ENCODE data around the gene CCL26.
"Not testable (repeated sequence)": the region's sequence is repeated elsewhere in the genome, so short reads cannot be mapped to it uniquely, and the experiment has no call there.

CCL26 gene

DNA sequence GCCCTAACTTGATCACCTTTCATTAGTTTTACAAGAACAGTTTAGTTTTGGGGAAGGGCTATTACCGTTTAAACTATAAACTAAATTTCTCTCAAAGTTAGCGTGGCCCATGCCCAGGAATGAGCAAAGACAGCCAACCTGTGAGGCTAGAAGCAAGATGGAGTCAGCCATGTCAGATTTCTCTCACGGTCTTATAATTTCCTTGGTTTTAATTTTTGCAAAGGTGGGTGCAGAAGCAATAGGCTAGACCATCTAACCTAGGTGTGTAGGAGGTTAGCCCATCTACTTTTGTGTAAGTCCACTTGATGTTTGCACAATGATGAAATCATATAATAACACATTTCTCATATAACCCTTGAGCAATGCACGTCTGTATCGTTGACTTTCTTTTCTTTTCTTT, 32.7 kb upstream of the CCL26 start:
- peaks cover 4% of the 10 kb centered on the region for H3K9me3 Mint-ChIP-seq
- no peaks in the 10 kb centered on the region for H3K27me3 Mint-ChIP-seq
- H3K36me3 Mint-ChIP-seq, result peaks cover 5% of the 10 kb centered on the region
- no peak overlapping the region for H3K27ac Mint-ChIP-seq
- no peak overlapping the region for H3K4me3 Mint-ChIP-seq
- no peaks in the 10 kb centered on the region for H3K4me1 Mint-ChIP-seq

- Mint-ChIP-seq H3K27me3 (no peaks in the 10 kb centered on the region), H3K27ac (no peak overlapping the region), H3K4me3 (no peak overlapping the region), H3K4me1 (no peaks in the 10 kb centered on the region), H3K9me3 (peaks cover 4% of the 10 kb centered on the region), H3K36me3 (peaks cover 5% of the 10 kb centered on the region)
Observed at GRCh38 chr7:75804004-75804403, 32.0 kb upstream of the CCL26 start.

DNA sequence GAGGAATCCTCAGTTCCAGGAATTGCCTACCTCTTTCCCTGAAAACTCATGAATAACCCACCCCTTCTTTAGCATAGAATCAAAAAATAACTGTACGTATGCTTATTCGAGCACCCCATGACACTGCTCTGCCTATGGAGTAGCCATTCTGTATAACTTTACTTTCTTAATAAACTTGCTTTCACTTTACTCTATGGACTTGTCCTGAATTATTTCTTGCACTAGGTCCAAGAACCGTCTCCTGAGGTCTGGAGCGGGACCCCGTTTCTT, 30.5 kb upstream of the CCL26 start:
- Mint-ChIP-seq H3K4me3 (no peak overlapping the region), H3K36me3 (peaks cover 5% of the 10 kb centered on the region), H3K27me3 (no peaks in the 10 kb centered on the region), H3K4me1 (no peaks in the 10 kb centered on the region), H3K27ac (no peak overlapping the region), H3K9me3 (peaks cover 4% of the 10 kb centered on the region)

GRCh38 chr7:75798770-75799169, 26.8 kb upstream of the CCL26 start:
- Mint-ChIP-seq H3K27ac (no peak overlapping the region), H3K4me1 (no peaks in the 10 kb centered on the region)

DNA sequence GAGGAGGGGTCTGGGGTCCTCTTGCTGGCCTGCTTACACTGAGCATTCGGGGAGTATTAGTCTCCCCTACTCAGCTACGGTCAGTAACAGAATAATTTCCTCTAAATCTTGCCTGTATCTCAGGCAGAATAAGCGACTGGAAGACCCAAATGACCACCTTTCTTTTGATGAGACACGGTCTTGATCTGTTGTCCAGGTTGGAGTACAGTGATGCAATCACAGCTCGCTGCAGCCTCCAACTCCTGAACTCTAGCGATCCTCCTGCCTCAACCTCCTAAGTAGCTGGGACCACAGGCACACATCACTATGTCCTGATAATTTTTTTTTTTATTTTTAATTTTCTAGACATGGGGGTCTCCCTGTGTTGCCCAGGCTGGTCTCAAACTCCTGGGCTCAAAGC, 24.4 kb upstream of the CCL26 start:
- H3K27me3 Mint-ChIP-seq, result peaks cover 2% of the 10 kb centered on the region
- H3K27ac Mint-ChIP-seq, result no peak overlapping the region
- no peaks in the 10 kb centered on the region for H3K9me3 Mint-ChIP-seq
- no peaks in the 10 kb centered on the region for H3K4me1 Mint-ChIP-seq
- H3K36me3 Mint-ChIP-seq, result no peaks in the 10 kb centered on the region
- H3K4me3 Mint-ChIP-seq, result no peak overlapping the region

More at GRCh38 chr7:75798770-75799169, 26.8 kb upstream of the CCL26 start:
- H3K9me3 Mint-ChIP-seq, result no peaks in the 10 kb centered on the region
- H3K4me3 Mint-ChIP-seq, result no peak overlapping the region
- no peaks in the 10 kb centered on the region for H3K36me3 Mint-ChIP-seq
- peaks cover 1% of the 10 kb centered on the region for H3K27me3 Mint-ChIP-seq

DNA sequence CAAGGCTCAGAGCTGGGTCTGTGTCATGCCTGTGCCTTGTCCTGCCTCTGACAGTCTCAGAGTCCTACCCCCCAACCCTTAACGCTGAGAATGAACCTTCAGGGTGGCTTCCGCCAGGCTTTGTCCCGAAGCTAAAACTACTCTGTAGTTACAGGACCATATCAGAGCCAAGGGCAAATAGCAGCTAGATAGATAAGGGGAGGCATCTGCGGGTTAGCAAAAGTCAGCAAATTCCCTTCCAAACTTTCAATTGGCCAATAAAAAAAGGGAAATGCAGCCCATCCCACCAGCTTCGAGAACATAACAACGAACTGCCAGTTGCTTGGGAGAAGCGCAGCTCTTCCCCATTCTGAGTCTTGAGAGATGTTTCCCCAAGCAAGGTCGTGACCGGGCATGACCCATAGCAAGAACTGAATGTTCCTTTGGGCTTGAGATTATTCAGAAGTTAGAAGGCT, 23.8 kb upstream of the CCL26 start:
- H3K27ac Mint-ChIP-seq, result no peak overlapping the region
- H3K36me3 Mint-ChIP-seq, result no peaks in the 10 kb centered on the region
- no peaks in the 10 kb centered on the region for H3K4me1 Mint-ChIP-seq
- no peaks in the 10 kb centered on the region for H3K9me3 Mint-ChIP-seq
- no peak overlapping the region for H3K4me3 Mint-ChIP-seq
- peaks cover 2% of the 10 kb centered on the region for H3K27me3 Mint-ChIP-seq

GRCh38 chr7:75793676-75794075, 21.7 kb upstream of the CCL26 start:
- no peaks in the 10 kb centered on the region for H3K9me3 Mint-ChIP-seq
- H3K36me3 Mint-ChIP-seq, result no peaks in the 10 kb centered on the region
- H3K4me3 Mint-ChIP-seq, result no peak overlapping the region
- no peaks in the 10 kb centered on the region for H3K4me1 Mint-ChIP-seq
- peaks cover 2% of the 10 kb centered on the region for H3K27me3 Mint-ChIP-seq
- H3K27ac Mint-ChIP-seq, result no peak overlapping the region

- H3K27ac Mint-ChIP-seq, H3K27me3 Mint-ChIP-seq, H3K9me3 Mint-ChIP-seq, H3K36me3 Mint-ChIP-seq, H3K4me3 Mint-ChIP-seq, H3K4me1 Mint-ChIP-seq: not testable (repeated sequence)
Observed at GRCh38 chr7:75792567-75792966, 20.6 kb upstream of the CCL26 start.

GRCh38 chr7:75789361-75789924, 17.4 kb upstream of the CCL26 start:
- Mint-ChIP-seq H3K9me3 (no peaks in the 10 kb centered on the region), H3K27ac (no peak overlapping the region), H3K36me3 (no peaks in the 10 kb centered on the region), H3K27me3 (peaks cover 1% of the 10 kb centered on the region), H3K4me3 (no peak overlapping the region), H3K4me1 (no peaks in the 10 kb centered on the region)

DNA sequence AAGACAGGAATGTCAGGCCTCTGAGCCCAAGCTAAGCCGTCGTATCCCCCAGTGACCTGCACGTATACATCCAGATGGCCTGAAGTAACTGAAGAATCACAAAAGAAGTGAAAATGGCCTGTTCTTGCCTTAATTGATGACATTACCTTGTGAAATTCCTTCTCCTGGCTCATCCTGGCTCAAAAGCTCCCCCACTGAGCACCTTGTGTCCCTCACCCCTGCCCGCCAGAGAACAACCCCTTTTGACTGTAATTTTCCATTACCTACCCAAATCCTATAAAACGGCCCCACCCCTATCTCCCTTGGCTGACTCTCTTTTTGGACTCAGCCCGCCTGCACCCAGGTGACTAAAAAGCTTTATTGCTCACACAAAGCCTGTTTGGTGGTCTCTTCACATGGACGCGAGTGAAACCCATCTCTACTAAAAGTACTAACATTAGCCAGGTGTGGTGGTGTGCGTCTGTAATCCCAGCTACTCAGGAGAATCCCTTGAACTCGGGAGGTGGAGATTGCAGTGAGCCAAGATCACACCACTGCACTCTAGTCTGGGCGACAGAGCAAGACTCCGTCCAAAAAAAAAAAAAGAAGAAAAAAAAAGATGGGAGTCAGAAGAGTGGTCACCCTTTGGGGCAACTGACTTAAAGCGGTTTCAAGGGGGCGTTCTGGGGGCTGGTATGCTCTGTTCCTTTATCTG, 16.3 kb upstream of the CCL26 start:
- H3K4me3 Mint-ChIP-seq, H3K9me3 Mint-ChIP-seq, H3K36me3 Mint-ChIP-seq, H3K4me1 Mint-ChIP-seq, H3K27me3 Mint-ChIP-seq: not testable (repeated sequence)
- H3K27ac Mint-ChIP-seq, result peak overlapping the region; percentile 38

- H3K4me1 Mint-ChIP-seq, H3K27ac Mint-ChIP-seq, H3K27me3 Mint-ChIP-seq, H3K4me3 Mint-ChIP-seq, H3K36me3 Mint-ChIP-seq, H3K9me3 Mint-ChIP-seq: not testable (repeated sequence)
Observed at GRCh38 chr7:75783058-75783457, 11.0 kb upstream of the CCL26 start.

- not testable (repeated sequence) for H3K27me3 Mint-ChIP-seq, H3K4me3 Mint-ChIP-seq, H3K9me3 Mint-ChIP-seq, H3K36me3 Mint-ChIP-seq
- H3K27ac Mint-ChIP-seq, result peak overlapping the region; percentile 48
- peaks cover 23% of the 10 kb centered on the region for H3K4me1 Mint-ChIP-seq
Observed at GRCh38 chr7:75780647-75781273, 8.7 kb upstream of the CCL26 start.

DNA sequence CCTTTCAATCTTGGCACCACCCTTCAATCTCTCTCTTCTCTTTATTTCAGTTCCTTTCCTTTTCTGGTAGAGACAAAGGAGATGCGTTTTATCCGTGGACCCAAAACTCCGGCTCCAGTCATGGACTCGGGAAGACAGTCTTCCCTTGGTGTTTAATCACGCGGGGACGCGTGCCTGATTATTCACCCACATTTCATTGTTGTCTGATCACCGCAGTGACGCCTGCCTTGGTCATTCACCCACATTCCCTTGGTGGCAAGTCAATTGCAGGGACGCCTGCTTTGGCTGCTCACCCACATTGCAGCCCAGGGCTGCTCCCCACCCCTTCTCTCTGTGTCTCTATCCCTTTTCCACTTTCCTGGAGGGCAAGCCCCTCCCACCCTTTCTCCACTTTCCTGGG, 7.5 kb upstream of the CCL26 start:
- H3K4me1 Mint-ChIP-seq, result peaks cover 28% of the 10 kb centered on the region
- H3K4me3 Mint-ChIP-seq, H3K27ac Mint-ChIP-seq, H3K27me3 Mint-ChIP-seq, H3K9me3 Mint-ChIP-seq, H3K36me3 Mint-ChIP-seq: not testable (repeated sequence)

DNA sequence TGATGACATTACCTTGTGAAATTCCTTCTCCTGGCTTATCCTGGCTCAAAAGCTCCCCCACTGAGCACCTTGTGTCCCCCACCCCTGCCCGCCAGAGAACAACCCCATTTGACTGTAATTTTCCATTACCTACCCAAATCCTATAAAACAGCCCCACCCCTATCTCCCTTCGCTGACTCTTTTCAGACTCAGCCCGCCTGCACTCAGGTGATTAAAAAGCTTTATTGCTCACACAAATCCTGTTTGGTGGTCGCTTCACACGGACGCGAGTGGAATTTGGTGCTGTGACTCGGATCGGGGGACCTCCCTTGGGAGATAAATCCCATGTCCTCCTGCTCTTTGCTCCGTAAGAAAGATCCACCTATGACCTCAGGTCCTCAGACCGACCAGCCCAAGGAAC, 7.0 kb upstream of the CCL26 start:
- H3K4me3 Mint-ChIP-seq, H3K27me3 Mint-ChIP-seq: not testable (repeated sequence)

GRCh38 chr7:75776295-75776971, 4.4 kb upstream of the CCL26 start:
- Mint-ChIP-seq H3K36me3 (no peaks in the 10 kb centered on the region), H3K27ac (peak overlapping the region; percentile 85), H3K27me3 (no peaks in the 10 kb centered on the region), H3K4me3 (peak overlapping the region; percentile 8), H3K9me3 (no peaks in the 10 kb centered on the region), H3K4me1 (peaks cover 28% of the 10 kb centered on the region)

More for the DNA sequence above, 7.0 kb upstream of the CCL26 start:
- H3K36me3 Mint-ChIP-seq, H3K27ac Mint-ChIP-seq, H3K9me3 Mint-ChIP-seq: not testable (repeated sequence)
- H3K4me1 Mint-ChIP-seq, result peaks cover 28% of the 10 kb centered on the region

DNA sequence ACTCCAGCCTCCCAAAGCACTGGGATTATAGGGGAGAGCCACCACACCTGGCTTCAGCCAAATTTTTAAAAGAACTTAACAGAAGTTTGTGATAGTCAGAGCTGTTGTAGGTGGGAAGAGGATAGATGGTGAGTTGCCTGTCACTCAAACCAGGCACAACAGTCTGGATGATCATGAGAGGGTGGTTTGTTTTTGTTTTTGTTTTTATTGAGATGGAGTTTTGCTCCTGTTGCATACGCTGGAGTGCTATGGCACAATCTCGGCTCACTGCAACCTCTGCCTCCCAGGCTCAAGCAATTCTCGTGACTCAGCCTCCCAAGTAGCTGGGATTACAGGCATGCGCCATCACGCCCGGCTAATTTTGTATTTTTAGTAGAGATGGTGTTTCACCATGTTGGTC, 1.9 kb upstream of the CCL26 start:
- H3K27ac Mint-ChIP-seq, H3K9me3 Mint-ChIP-seq, H3K4me3 Mint-ChIP-seq, H3K27me3 Mint-ChIP-seq, H3K36me3 Mint-ChIP-seq: not testable (repeated sequence)
- peaks cover 22% of the 10 kb centered on the region for H3K4me1 Mint-ChIP-seq
